ENCODE results near the gene PTPRR.

Gene PTPRR

GRCh38 chr12:70853326-70853725 is 67.2 kb downstream of the PTPRR start:
- no peak overlapping the region for H3K4me3 ChIP-seq (ENCODE audit: low read depth, low read length)
- no peak for TF ChIP-seq CTCF (conservative IDR thresholded peaks at IDR 0.05; ENCODE audit: low read depth, low read length)
- DNase-seq (ENCODE audit: low read depth) = peak; percentile 93

GRCh38 chr12:70852416-70853150 is 68.0 kb downstream of the PTPRR start:
- no peak for TF ChIP-seq CTCF (conservative IDR thresholded peaks at IDR 0.05; ENCODE audit: low read depth, low read length)
- H3K4me3 ChIP-seq (ENCODE audit: low read depth, low read length) = no peak overlapping the region
- no peak for DNase-seq (ENCODE audit: low read depth)

GRCh38 chr12:70849265-70849960 is 71.1 kb downstream of the PTPRR start:
- peak; percentile 79 for DNase-seq (ENCODE audit: low read depth)
- H3K4me3 ChIP-seq (ENCODE audit: low read depth, low read length) = no peak overlapping the region
- peak; percentile 60 for TF ChIP-seq CTCF (conservative IDR thresholded peaks at IDR 0.05; ENCODE audit: low read depth, low read length)

GRCh38 chr12:70847871-70848270 is 72.7 kb downstream of the PTPRR start:
- no peak overlapping the region for H3K4me3 ChIP-seq (ENCODE audit: low read depth, low read length)
- DNase-seq (ENCODE audit: low read depth) = no peak
- no peak for TF ChIP-seq CTCF (conservative IDR thresholded peaks at IDR 0.05; ENCODE audit: low read depth, low read length)

- no peak overlapping the region for H3K4me3 ChIP-seq (ENCODE audit: low read depth, low read length)
- no peak for DNase-seq (ENCODE audit: low read depth)
- TF ChIP-seq CTCF (conservative IDR thresholded peaks at IDR 0.05; ENCODE audit: low read depth, low read length) = no peak
Observed at GRCh38 chr12:70845268-70845667, 75.3 kb downstream of the PTPRR start.

GRCh38 chr12:70843363-70843762 is 77.2 kb downstream of the PTPRR start:
- no peak overlapping the region for H3K4me3 ChIP-seq (ENCODE audit: low read depth, low read length)
- DNase-seq (ENCODE audit: low read depth) = no peak
- no peak for TF ChIP-seq CTCF (conservative IDR thresholded peaks at IDR 0.05; ENCODE audit: low read depth, low read length)

GRCh38 chr12:70842942-70843341 is 77.6 kb downstream of the PTPRR start:
- TF ChIP-seq CTCF (conservative IDR thresholded peaks at IDR 0.05; ENCODE audit: low read depth, low read length) = no peak
- DNase-seq (ENCODE audit: low read depth) = no peak
- H3K4me3 ChIP-seq (ENCODE audit: low read depth, low read length) = no peak overlapping the region
